K562 (cell line): ENCODE results near the gene NAGLU. TPM values are rescaled to one million over a fixed set of nuclear protein-coding genes. Genes with fewer than 3 reads are reported as not detected.

ENCODE experiments used
- ATAC-seq: fragments of 200-7000 bp; cut with Tn5 transposase; 3 replicates; pipeline ENCODE4 v1.9.1; 2020; ENCODE audit warnings: moderate library complexity
- BruUV-seq: library from RNA; stranded (reverse); fragments of 400-500 nt; replicated peaks from 2 replicates; lab custom pipeline; 2021; lab: Mats Ljungman, UMichigan
- CTCF ChIA-PET: fragments of 300-600 bp; formaldehyde crosslinking; extraction: SDS; loops from one replicate; lab custom pipeline; 2021; ENCODE audit warnings: low intra/inter-chr PET ratio; lab: Yijun Ruan, JAX
- POLR2A ChIA-PET: fragments of 300-600, 350-650 bp; sonication (Branson Sonifier 250); formaldehyde crosslinking; extraction: SDS; loops from one replicate; lab custom pipeline; 2021; ENCODE audit warnings: antibody characterized with exemption, inconsistent platforms; lab: Yijun Ruan, JAX
- DNase-seq, 4 experiments: peaks; one replicate each; pipeline versions ENCODE4 v3.0.0 to v3.0.0-alpha.2; 2011 to 2018; ENCODE audit warnings: low spot score in 3 of 4, mixed read lengths in 3 of 4; ENCODE audit errors: extremely low read depth in 1 of 4
- FAIRE-seq: peaks from 2 replicates; lab custom pipeline; 2011; peaks lifted over from hg19 to GRCh38; lab: Jason Lieb, UNC
- H2AFZ ChIP-seq: 2 replicates; pipeline ENCODE4 v1.6.0; 2011; ENCODE audit warnings: low read depth, low read length, control low read depth, inconsistent platforms
- H3K27ac ChIP-seq: fragments of 200-600 bp; 3 replicates; pipeline ENCODE4 v1.8.0; 2011; ENCODE audit warnings: low read depth, mild to moderate bottlenecking, control low read depth, inconsistent platforms, low read length, moderate library complexity, mixed read lengths; ENCODE audit errors: extremely low read depth
- H3K27me3 ChIP-seq, 2 experiments: fragments of 300-600 bp in 1 of 2; 2 replicates in 1 of 2; 3 replicates in 1 of 2; pipeline versions ENCODE4 v1.6.0 to v1.8.0; 2011; ENCODE audit warnings: inconsistent platforms in 2 of 2, low read length in 2 of 2, mild to moderate bottlenecking in 1 of 2, mixed read lengths in 1 of 2, moderate library complexity in 1 of 2; ENCODE audit not compliant: control insufficient read depth in 2 of 2, insufficient read depth in 2 of 2
- H3K36me3 ChIP-seq: fragments of 300-600 bp; 3 replicates; pipeline ENCODE4 v1.8.0; 2011; ENCODE audit warnings: mild to moderate bottlenecking, low read length, inconsistent platforms; ENCODE audit not compliant: control insufficient read depth, insufficient read depth
- H3K4me1 ChIP-seq, 2 experiments: fragments of 200-600 bp in 1 of 2; replicated peaks in 1 of 2; 2 replicates in 1 of 2; 3 replicates in 1 of 2; pipeline versions ENCODE4 v1.5.1 to v1.8.0; 2011; ENCODE audit warnings: inconsistent platforms in 2 of 2, low read length in 2 of 2, mild to moderate bottlenecking in 1 of 2, mixed read lengths in 1 of 2, moderate library complexity in 1 of 2; ENCODE audit not compliant: control insufficient read depth in 2 of 2, insufficient read depth in 2 of 2
- H3K4me2 ChIP-seq: 2 replicates; pipeline ENCODE4 v1.6.1; 2011; ENCODE audit warnings: low read length, control low read depth, inconsistent platforms, mixed read lengths; ENCODE audit not compliant: insufficient read depth
- H3K4me3 ChIP-seq: fragments of 200-600 bp; sonication (generic), shearing (Covaris generic); 2 replicates; pipeline ENCODE4 v1.5.1; 2016; ENCODE audit warnings: control low read depth, inconsistent platforms
- H3K79me2 ChIP-seq: fragments of 200-600 bp; 3 replicates; pipeline ENCODE4 v1.8.0; 2011; ENCODE audit warnings: low read length, inconsistent platforms; ENCODE audit not compliant: control insufficient read depth, insufficient read depth
- H3K9ac ChIP-seq, 2 experiments: 2 replicates each; pipeline versions ENCODE4 v1.6.0 to v1.6.1; 2011; ENCODE audit warnings: low read depth in 2 of 2, low read length in 2 of 2, control low read depth in 1 of 2, inconsistent platforms in 1 of 2, mild to moderate bottlenecking in 1 of 2, mixed read lengths in 1 of 2; ENCODE audit not compliant: insufficient read depth in 1 of 2
- H3K9me1 ChIP-seq: one replicate; pipeline ENCODE4 v1.6.0; 2011; ENCODE audit warnings: inconsistent platforms, mild to moderate bottlenecking, low read length, moderate library complexity; ENCODE audit not compliant: control insufficient read depth, insufficient read depth
- H3K9me3 ChIP-seq: replicated peaks from 2 replicates; pipeline ENCODE4 v1.5.1; 2011; ENCODE audit warnings: low read depth, low read length, inconsistent platforms; ENCODE audit not compliant: control insufficient read depth, insufficient read depth
- H4K20me1 ChIP-seq: replicated peaks from 2 replicates; pipeline ENCODE4 v1.6.1; 2011; ENCODE audit warnings: low read length, inconsistent platforms, mixed read lengths; ENCODE audit not compliant: control insufficient read depth, insufficient read depth
- POLR2G ChIP-seq: fragments of 200-400 bp; formaldehyde crosslinking; IDR thresholded peaks from 2 replicates; pipeline ENCODE4 v1.6.1; 2017; ENCODE audit warnings: low read depth, mild to moderate bottlenecking, antibody characterized with exemption, low read length, moderate library complexity
- ZNF165 ChIP-seq: fragments of 250-450 bp; sonication (Bioruptor Pico); IDR thresholded peaks from 2 replicates; pipeline ENCODE4 v1.4.0; 2020; ENCODE audit warnings: borderline replicate concordance
- WGBS: fragments of 100-300 bp; shearing (Covaris generic); methylation state at CpG from one replicate; pipeline ENCODE4 v1.1.6; 2016; ENCODE audit warnings: low coverage, mixed read lengths; ENCODE audit not compliant: insufficient coverage; ENCODE audit errors: missing lambda C conversion rate; 5-methylcytosine and 5-hydroxymethylcytosine counted together
- in situ Hi-C: fragments of 300-500 bp; cut with MboI; formaldehyde crosslinking; loops from 4 replicates; pipeline ENCODE4 v1.15.0; 2018; ENCODE audit warnings: inconsistent platforms, mixed read lengths
- intact Hi-C: fragments of 100-400 bp; cut with micrococcal nuclease; formaldehyde crosslinking; loops from 2 replicates; pipeline ENCODE4 v1.14.2; 2022
- polyA plus RNA-seq, 8 experiments: library from polyadenylated mRNA; depleted of rRNA in 4 of 8; stranded (reverse) in 5 of 8; unstranded in 3 of 8; fragments of >200 nt; fragmentation: Nextera tagmentation in 2 of 8; fragmentation: Illumina TruSeq in 1 of 8; extraction: Ambion mirVana in 2 of 8; extraction: Trizol in 1 of 8; gene quantifications; 2 replicates each; pipeline versions ENCODE4 v1.2.1 to v1.2.3, GENCODE V29; 2011 to 2014; ENCODE audit warnings: inconsistent platforms in 1 of 8, missing spikeins in 1 of 8
- total RNA-seq, 7 experiments: library from RNA; depleted of rRNA in 6 of 7; stranded (reverse); fragments of >200 nt in 6 of 7; fragmentation: Illumina TruSeq in 2 of 7; extraction: Trizol in 2 of 7; gene quantifications; 2 replicates each; pipeline versions ENCODE4 v1.2.1 to v1.2.3, GENCODE V29; 2011 to 2021; ENCODE audit warnings: low replicate concordance in 1 of 7
- TF ChIP-seq, protein P1 (sequence below): sonication (generic); formaldehyde crosslinking; IDR thresholded peaks from 2 replicates; pipeline ENCODE4 v1.8.1; 2023; ENCODE audit warnings: mild to moderate bottlenecking, missing genetic modification reagents

NAGLU gene
- total and polyA plus RNA-seq, 9 of the 15 experiments (the other 6 are each of a cell fraction or from before 2014, with no cell fraction given): 0.04 to 21.5 (median 8.5) TPM

DNA sequence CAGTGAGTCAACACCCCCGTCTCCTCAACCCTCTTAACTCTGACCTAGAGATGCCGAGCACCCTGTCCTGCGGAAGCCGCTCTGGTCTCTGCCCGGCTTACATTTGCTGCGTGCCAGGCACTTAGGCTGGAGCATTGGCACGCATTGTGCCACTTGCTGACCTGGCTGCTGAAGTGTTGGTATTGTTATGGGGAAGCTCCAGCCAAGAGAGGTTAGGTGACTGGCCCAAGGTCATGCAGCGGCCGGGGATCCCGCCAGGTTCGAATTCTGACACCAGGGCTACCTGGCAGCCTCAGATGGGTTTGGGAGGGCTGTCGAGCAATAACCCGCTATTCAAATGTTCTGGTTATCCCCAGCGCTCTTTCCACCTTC is 11.6 kb downstream of the NAGLU start:
- in situ Hi-C loops (no loop called here), intact Hi-C loops (no loop called here)
- H3K9me3 ChIP-seq: no peaks in the 10 kb centered on the region
- TF ChIP-seq POLR2G: peak; percentile 1; the same call in 1 of the 2 replicates
- TF ChIP-seq ZNF165 (CRISPR knock-in tag): no peak
- TF ChIP-seq, protein P1, sequence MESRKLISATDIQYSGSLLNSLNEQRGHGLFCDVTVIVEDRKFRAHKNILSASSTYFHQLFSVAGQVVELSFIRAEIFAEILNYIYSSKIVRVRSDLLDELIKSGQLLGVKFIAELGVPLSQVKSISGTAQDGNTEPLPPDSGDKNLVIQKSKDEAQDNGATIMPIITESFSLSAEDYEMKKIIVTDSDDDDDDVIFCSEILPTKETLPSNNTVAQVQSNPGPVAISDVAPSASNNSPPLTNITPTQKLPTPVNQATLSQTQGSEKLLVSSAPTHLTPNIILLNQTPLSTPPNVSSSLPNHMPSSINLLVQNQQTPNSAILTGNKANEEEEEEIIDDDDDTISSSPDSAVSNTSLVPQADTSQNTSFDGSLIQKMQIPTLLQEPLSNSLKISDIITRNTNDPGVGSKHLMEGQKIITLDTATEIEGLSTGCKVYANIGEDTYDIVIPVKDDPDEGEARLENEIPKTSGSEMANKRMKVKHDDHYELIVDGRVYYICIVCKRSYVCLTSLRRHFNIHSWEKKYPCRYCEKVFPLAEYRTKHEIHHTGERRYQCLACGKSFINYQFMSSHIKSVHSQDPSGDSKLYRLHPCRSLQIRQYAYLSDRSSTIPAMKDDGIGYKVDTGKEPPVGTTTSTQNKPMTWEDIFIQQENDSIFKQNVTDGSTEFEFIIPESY: peak; percentile 71; the same call in 1 of the 2 replicates
- no peak overlapping the region for H3K27ac ChIP-seq
- no peak for DNase-seq
- H3K4me3 ChIP-seq: no peak overlapping the region
- H3K9ac ChIP-seq: peak overlapping the region in 1 of 2 experiments; percentile 68; a peak in 2 of 4 replicates
- 96% methylated on average over 14 of the region's 14 CpGs for WGBS
- peaks cover 14% of the 10 kb centered on the region; the same call in 1 of the 3 replicates for H3K36me3 ChIP-seq
- ATAC-seq: no peak
- ChIA-PET POLR2A (interaction anchor here (0.5 to 0.9 kb wide), 3 partner anchors 22 to 739 kb away, joined by 3 read pairs; no protein-coding TSS in a partner anchor), CTCF (no interaction called here)
- H3K27me3 ChIP-seq: no peaks in the 10 kb centered on the region
- H3K4me2 ChIP-seq: no peak overlapping the region
- no peaks in the 10 kb centered on the region for H3K79me2 ChIP-seq
- no TSS peak for BruUV-seq
- H3K9me1 ChIP-seq: no peaks in the 10 kb centered on the region
- no peak overlapping the region for H2AFZ ChIP-seq
- H4K20me1 ChIP-seq: no peaks in the 10 kb centered on the region
- FAIRE-seq: no peak
- peaks cover 0 to 35% of the 10 kb centered on the region in 2 experiments; a peak in 3 of 5 replicates for H3K4me1 ChIP-seq
